NCI-H187 (cell line): ENCODE results near the gene PCNT.
A peak's percentile ranks its signal among the peaks of the same experiment; 100 is the strongest.

Source experiments
- DNase-seq, 2 experiments: peaks; one replicate each; lab custom pipeline; 2025; lab: John Stamatoyannopoulos, UW

Gene PCNT

GRCh38 chr21:46406001-46406400, 82.0 kb downstream of the PCNT start:
- no peak for DNase-seq

- no peak for DNase-seq
Measured at GRCh38 chr21:46409641-46410406, 85.9 kb downstream of the PCNT start.

GRCh38 chr21:46410516-46410915, 86.6 kb downstream of the PCNT start:
- no peak for DNase-seq

GRCh38 chr21:46411236-46411635, 87.3 kb downstream of the PCNT start:
- no peak for DNase-seq

GRCh38 chr21:46411691-46412090, 87.7 kb downstream of the PCNT start:
- DNase-seq: no peak

GRCh38 chr21:46412521-46413364, 88.8 kb downstream of the PCNT start:
- DNase-seq: no peak

- no peak for DNase-seq
Measured at GRCh38 chr21:46413365-46413696, 89.4 kb downstream of the PCNT start.

- DNase-seq: no peak
Measured at GRCh38 chr21:46414965-46415275, 91.0 kb downstream of the PCNT start.

GRCh38 chr21:46416551-46416950, 92.6 kb downstream of the PCNT start:
- DNase-seq: no peak

- no peak for DNase-seq
Measured at GRCh38 chr21:46418265-46418946, 94.5 kb downstream of the PCNT start.

- DNase-seq: no peak
Measured at GRCh38 chr21:46420241-46421190, 96.6 kb downstream of the PCNT start.

- DNase-seq: no peak
Measured at GRCh38 chr21:46421191-46421750, 97.3 kb downstream of the PCNT start.

GRCh38 chr21:46421756-46422555, 98.0 kb downstream of the PCNT start:
- DNase-seq: no peak

- DNase-seq: no peak
Measured at GRCh38 chr21:46422636-46423241, 98.8 kb downstream of the PCNT start.

GRCh38 chr21:46423546-46424038, 99.6 kb downstream of the PCNT start:
- no peak for DNase-seq

GRCh38 chr21:46424039-46424591, 100.2 kb downstream of the PCNT start:
- DNase-seq: no peak

- DNase-seq: no peak
Measured at GRCh38 chr21:46424621-46425020, 100.7 kb downstream of the PCNT start.

- DNase-seq: no peak
Measured at GRCh38 chr21:46425041-46425440, 101.1 kb downstream of the PCNT start.

GRCh38 chr21:46425571-46425970, 101.6 kb downstream of the PCNT start:
- DNase-seq: peak; percentile 75 to 85
